Thymus (tissue), 11 donors: ENCODE measurements around the gene SKA2. TPM values are rescaled to one million over a fixed set of nuclear protein-coding genes. Genes with fewer than 3 reads are reported as not detected.

Source experiments
- DNase-seq, 9 donors: peaks; one replicate each; pipeline ENCODE4 v3.0.0-alpha.2; 2013; ENCODE audit warnings: low spot score in 9 of 9, low read depth in 6 of 9, missing footprints in 1 of 9
- H3K27ac ChIP-seq, 2 donors: one replicate each; pipeline ENCODE4 v1.5.1; 2013; ENCODE audit warnings: control low read depth in 1 of 2, low read depth in 1 of 2, low read length in 1 of 2, mild to moderate bottlenecking in 1 of 2, moderate library complexity in 1 of 2
- H3K27me3 ChIP-seq, 2 donors: one replicate each; pipeline ENCODE4 v1.5.1; 2013; ENCODE audit warnings: low read length in 1 of 2; ENCODE audit not compliant: control insufficient read depth in 2 of 2, insufficient read depth in 1 of 2
- H3K36me3 ChIP-seq, 2 donors: one replicate each; pipeline ENCODE4 v1.5.1; 2013; ENCODE audit warnings: low read length in 1 of 2, mild to moderate bottlenecking in 1 of 2, moderate library complexity in 1 of 2; ENCODE audit not compliant: control insufficient read depth in 2 of 2, insufficient read depth in 2 of 2
- H3K4me1 ChIP-seq, 2 donors: one replicate each; pipeline ENCODE4 v1.5.1; 2013; ENCODE audit warnings: low read length in 2 of 2; ENCODE audit not compliant: control insufficient read depth in 2 of 2, insufficient read depth in 2 of 2
- H3K4me3 ChIP-seq, 2 donors: one replicate each; pipeline ENCODE4 v1.5.1; 2013; ENCODE audit warnings: low read length in 2 of 2, control low read depth in 1 of 2, mild to moderate bottlenecking in 1 of 2
- H3K9me3 ChIP-seq, 2 donors: one replicate each; pipeline ENCODE4 v1.5.1; 2013; ENCODE audit warnings: low read length in 1 of 2, mild to moderate bottlenecking in 1 of 2; ENCODE audit not compliant: control insufficient read depth in 2 of 2, insufficient read depth in 1 of 2
- WGBS: extraction: QIAGEN DNeasy Blood & Tissue Kit; methylation state at CpG from one replicate; pipeline ENCODE4 v1.1.7; 2013; 5-methylcytosine and 5-hydroxymethylcytosine counted together
- polyA plus RNA-seq: library from polyadenylated mRNA; stranded (reverse); fragments of 200-250 nt; gene quantifications from one replicate; pipeline ENCODE4 v1.2.3, GENCODE V29; 2013
- total RNA-seq: library from RNA; stranded (reverse); fragments of 120-200 nt; gene quantifications from one replicate; pipeline ENCODE4 v1.2.4, GENCODE V29; 2013
- donor health status: healthy.

The SKA2 gene
- total and polyA plus RNA-seq, 2 donors, result 42.7 to 83.1 TPM

GRCh38 chr17:59161477-59161876 is 6.5 kb upstream of the SKA2 start:
- WGBS, result over 99% methylated on average over 2 of the region's 2 CpGs
- Histone ChIP-seq H3K27ac (no peak overlapping the region), H3K4me1 (peaks cover 2 to 23% of the 10 kb centered on the region in 2 donors), H3K36me3 (peaks cover 0 to 5% of the 10 kb centered on the region in 2 donors), H3K4me3 (no peak overlapping the region), H3K27me3 (no peaks in the 10 kb centered on the region), H3K9me3 (no peaks in the 10 kb centered on the region)
- no peak for DNase-seq

- Histone ChIP-seq H3K9me3 (no peaks in the 10 kb centered on the region), H3K27ac (peak overlapping the region; percentile 30 to 65), H3K4me1 (peaks cover 2 to 25% of the 10 kb centered on the region in 2 donors), H3K27me3 (no peaks in the 10 kb centered on the region), H3K36me3 (peaks cover 0 to 5% of the 10 kb centered on the region in 2 donors), H3K4me3 (no peak overlapping the region)
- WGBS, result 94% methylated on average over 9 of the region's 9 CpGs
- DNase-seq, result peak in 2 of 9 donors; percentile 31 to 54
These were observed 5.4 kb upstream of the SKA2 start for GRCh38 chr17:59160157-59161025.

- H3K27ac ChIP-seq, result peak within 1 kb of the TSS; percentile 87 to 97
- H3K4me3 ChIP-seq, result peak within 1 kb of the TSS; percentile 78 to 96
- 1% methylated on average over 25 of the region's 25 CpGs for WGBS
- H3K9me3 ChIP-seq, result no peaks in the 10 kb centered on the region
- H3K4me1 ChIP-seq, result peaks cover 10 to 33% of the 10 kb centered on the region in 2 donors
- no peaks in the 10 kb centered on the region for H3K27me3 ChIP-seq
- no peaks in the 10 kb centered on the region for H3K36me3 ChIP-seq
- peak in 8 of 9 donors; percentile 94 to 99 (median 98) for DNase-seq
These were observed 622 bp upstream of the SKA2 start, which contains the start of gene PRR11 for GRCh38 chr17:59155439-59156177. Gene PRR11 (plus strand): TSS chr17:59155746. CDS start chr17:59169753, 14,007 bp downstream.

- peak in 4 of 9 donors; percentile 39 to 70 (median 48) for DNase-seq
- WGBS, result under 1% methylated on average over 25 of the region's 25 CpGs
- H3K4me3 ChIP-seq, result peak overlapping the region; percentile 78 to 96
- H3K27me3 ChIP-seq, result no peaks in the 10 kb centered on the region
- H3K36me3 ChIP-seq, result peaks cover 0 to 5% of the 10 kb centered on the region in 2 donors
- H3K4me1 ChIP-seq, result peaks cover 16 to 35% of the 10 kb centered on the region in 2 donors
- no peaks in the 10 kb centered on the region for H3K9me3 ChIP-seq
- peak overlapping the region; percentile 87 to 97 for H3K27ac ChIP-seq
These were observed 680 bp downstream of the SKA2 start for GRCh38 chr17:59154292-59154720.

GRCh38 chr17:59152925-59153324 is 2.1 kb downstream of the SKA2 start:
- Histone ChIP-seq H3K9me3 (no peaks in the 10 kb centered on the region), H3K27ac (no peak overlapping the region), H3K4me3 (peak overlapping the region in 1 of 2 donors; percentile 96), H3K27me3 (no peaks in the 10 kb centered on the region), H3K36me3 (peaks cover 0 to 5% of the 10 kb centered on the region in 2 donors), H3K4me1 (peaks cover 16 to 30% of the 10 kb centered on the region in 2 donors)
- WGBS, result 67% methylated on average over 1 of the region's 1 CpG
- no peak for DNase-seq

GRCh38 chr17:59151591-59151990 is 3.4 kb downstream of the SKA2 start:
- H3K27me3 ChIP-seq, result no peaks in the 10 kb centered on the region
- H3K9me3 ChIP-seq, result no peaks in the 10 kb centered on the region
- DNase-seq, result no peak
- H3K36me3 ChIP-seq, result peaks cover 0 to 5% of the 10 kb centered on the region in 2 donors
- peaks cover 14 to 22% of the 10 kb centered on the region in 2 donors for H3K4me1 ChIP-seq
- H3K4me3 ChIP-seq, result no peak overlapping the region
- no peak overlapping the region for H3K27ac ChIP-seq
- 73% methylated on average over 1 of the region's 1 CpG for WGBS

- Histone ChIP-seq H3K27ac (no peak overlapping the region), H3K4me3 (no peak overlapping the region), H3K4me1 (peaks cover 14 to 19% of the 10 kb centered on the region in 2 donors), H3K36me3 (peaks cover 0 to 5% of the 10 kb centered on the region in 2 donors), H3K9me3 (no peaks in the 10 kb centered on the region), H3K27me3 (no peaks in the 10 kb centered on the region)
- WGBS, result 87% methylated on average over 5 of the region's 5 CpGs
- DNase-seq, result no peak
These were observed 4.0 kb downstream of the SKA2 start for GRCh38 chr17:59151006-59151405.

- peaks cover 14 to 19% of the 10 kb centered on the region in 2 donors for H3K4me1 ChIP-seq
- H3K36me3 ChIP-seq, result peaks cover 0 to 10% of the 10 kb centered on the region in 2 donors
- no peak overlapping the region for H3K27ac ChIP-seq
- DNase-seq, result peak in 1 of 9 donors; percentile 22
- no peak overlapping the region for H3K4me3 ChIP-seq
- no peaks in the 10 kb centered on the region for H3K9me3 ChIP-seq
- H3K27me3 ChIP-seq, result no peaks in the 10 kb centered on the region
- WGBS, result 59% methylated on average over 5 of the region's 5 CpGs
These were observed 5.0 kb downstream of the SKA2 start for GRCh38 chr17:59149841-59150511.
